ENCODE measurements around the gene MYRF. TPM values are rescaled to one million over a fixed set of nuclear protein-coding genes. Genes with fewer than 3 reads are reported as not detected.

Gene MYRF
- total and polyA plus RNA-seq, 2 of the 13 experiments (the other 11 are each of a cell fraction or from before 2014, with no cell fraction given), result 10.2 to 25.9 TPM

DNA sequence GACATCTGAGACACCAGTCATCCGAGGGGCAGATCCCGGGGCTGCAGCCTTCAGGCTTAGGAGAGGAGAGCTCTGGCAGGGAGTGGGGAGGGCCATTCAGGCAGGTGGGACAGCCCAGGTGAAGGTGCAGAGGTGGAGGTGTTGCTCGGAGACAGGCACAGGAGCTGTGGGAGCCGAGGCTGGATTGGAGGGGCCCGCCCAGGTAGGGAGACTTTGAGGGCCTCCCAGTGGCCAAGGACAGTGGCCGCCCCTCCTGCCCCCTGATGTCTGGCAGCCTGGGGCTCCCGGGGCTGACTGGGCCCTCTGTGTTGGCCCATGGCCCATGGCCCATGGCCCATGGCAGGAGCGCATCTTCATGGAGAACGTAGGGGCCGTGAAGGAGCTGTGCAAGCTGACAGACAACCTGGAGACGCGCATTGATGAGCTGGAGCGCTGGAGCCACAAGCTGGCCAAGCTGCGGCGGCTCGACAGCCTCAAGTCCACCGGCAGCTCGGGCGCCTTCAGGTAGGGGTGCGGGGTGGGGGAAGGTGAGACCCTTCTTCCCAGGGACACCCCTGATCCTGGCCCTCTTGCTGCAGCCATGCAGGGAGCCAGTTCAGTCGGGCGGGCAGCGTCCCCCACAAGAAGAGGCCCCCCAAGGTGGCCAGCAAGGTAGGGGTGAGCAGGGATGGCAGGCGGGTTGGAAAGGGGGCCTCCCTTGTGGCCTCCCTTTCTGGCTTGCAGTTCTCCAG is 26.6 kb downstream of the MYRF start:
- in situ Hi-C loops (cut with HindIII; ENCODE audit: extremely low pct_ligation_motif_present, low pct_unique_long_range_greater_than_20kb) (no loop called here), intact Hi-C loops (cut with micrococcal nuclease; ENCODE audit: unreplicated experiment) (no loop called here)
- no peaks in the 10 kb centered on the region for H3K79me2 ChIP-seq (ENCODE audit: insufficient read depth, low read length)
- no peak overlapping the region for H3K4me3 ChIP-seq (replicated peaks in 1 of 3; ENCODE audit: insufficient read depth in 1 of 3, low read depth in 2 of 3, low read length in 3 of 3)
- CTCF ChIA-PET (ENCODE audit: low intra/inter-chr PET ratio, low total read pairs), result interaction anchor here (3.5 kb wide), 1 partner anchor 32 kb away, joined by 38 read pairs; no protein-coding TSS in a partner anchor
- ATAC-seq (no peak), DNase-seq (ENCODE audit: low spot score) (no peak), FAIRE-seq (no peak)
- H3K9ac ChIP-seq (ENCODE audit: insufficient read depth, low read depth, low read length), result no peak overlapping the region
- H2AFZ ChIP-seq (ENCODE audit: low read length), result no peak overlapping the region
- H3K4me1 ChIP-seq (ENCODE audit: insufficient read depth, low read length), result no peaks in the 10 kb centered on the region
- TF ChIP-seq MED13 (CRISPR knock-in tag; IDR thresholded peaks at IDR 0.05) (no peak), ZNF850 (CRISPR knock-in tag; conservative IDR thresholded peaks at IDR 0.05) (no peak), AGO2 (optimal IDR thresholded peaks at IDR 0.05; ENCODE audit: low read depth, low read length) (peak; percentile 73), ZNF468 (CRISPR knock-in tag; IDR thresholded peaks at IDR 0.05) (no peak), POLR2A (IDR thresholded peaks at IDR 0.05; ENCODE audit: insufficient read depth in 1 of 2, low read depth in 2 of 2, low read length in 2 of 2) (no peak), TARDBP (CRISPR knock-in tag; IDR thresholded peaks at IDR 0.05) (no peak), ZNF121 (CRISPR knock-in tag; IDR thresholded peaks at IDR 0.05) (no peak), ZNF564 (CRISPR knock-in tag; IDR thresholded peaks at IDR 0.05) (no peak), PTBP1 (IDR thresholded peaks at IDR 0.05; ENCODE audit: low read depth, low read length, poor library complexity, severe bottlenecking) (no peak), ZNF205 (CRISPR knock-in tag; IDR thresholded peaks at IDR 0.05) (no peak), ZNF768 (CRISPR knock-in tag; IDR thresholded peaks at IDR 0.05) (no peak), NFRKB (IDR thresholded peaks at IDR 0.05) (no peak), NRL (CRISPR knock-in tag; IDR thresholded peaks at IDR 0.05; ENCODE audit: borderline replicate concordance) (no peak), RBFOX2 (IDR thresholded peaks at IDR 0.05; ENCODE audit: low read depth, low read length) (peak; percentile 29; the same call in 1 of the 2 replicates)
- TF ChIP-seq, protein P1, sequence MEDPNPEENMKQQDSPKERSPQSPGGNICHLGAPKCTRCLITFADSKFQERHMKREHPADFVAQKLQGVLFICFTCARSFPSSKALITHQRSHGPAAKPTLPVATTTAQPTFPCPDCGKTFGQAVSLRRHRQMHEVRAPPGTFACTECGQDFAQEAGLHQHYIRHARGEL (CRISPR knock-in tag; IDR thresholded peaks at IDR 0.05), result no peak
- TF ChIP-seq, protein P2, sequence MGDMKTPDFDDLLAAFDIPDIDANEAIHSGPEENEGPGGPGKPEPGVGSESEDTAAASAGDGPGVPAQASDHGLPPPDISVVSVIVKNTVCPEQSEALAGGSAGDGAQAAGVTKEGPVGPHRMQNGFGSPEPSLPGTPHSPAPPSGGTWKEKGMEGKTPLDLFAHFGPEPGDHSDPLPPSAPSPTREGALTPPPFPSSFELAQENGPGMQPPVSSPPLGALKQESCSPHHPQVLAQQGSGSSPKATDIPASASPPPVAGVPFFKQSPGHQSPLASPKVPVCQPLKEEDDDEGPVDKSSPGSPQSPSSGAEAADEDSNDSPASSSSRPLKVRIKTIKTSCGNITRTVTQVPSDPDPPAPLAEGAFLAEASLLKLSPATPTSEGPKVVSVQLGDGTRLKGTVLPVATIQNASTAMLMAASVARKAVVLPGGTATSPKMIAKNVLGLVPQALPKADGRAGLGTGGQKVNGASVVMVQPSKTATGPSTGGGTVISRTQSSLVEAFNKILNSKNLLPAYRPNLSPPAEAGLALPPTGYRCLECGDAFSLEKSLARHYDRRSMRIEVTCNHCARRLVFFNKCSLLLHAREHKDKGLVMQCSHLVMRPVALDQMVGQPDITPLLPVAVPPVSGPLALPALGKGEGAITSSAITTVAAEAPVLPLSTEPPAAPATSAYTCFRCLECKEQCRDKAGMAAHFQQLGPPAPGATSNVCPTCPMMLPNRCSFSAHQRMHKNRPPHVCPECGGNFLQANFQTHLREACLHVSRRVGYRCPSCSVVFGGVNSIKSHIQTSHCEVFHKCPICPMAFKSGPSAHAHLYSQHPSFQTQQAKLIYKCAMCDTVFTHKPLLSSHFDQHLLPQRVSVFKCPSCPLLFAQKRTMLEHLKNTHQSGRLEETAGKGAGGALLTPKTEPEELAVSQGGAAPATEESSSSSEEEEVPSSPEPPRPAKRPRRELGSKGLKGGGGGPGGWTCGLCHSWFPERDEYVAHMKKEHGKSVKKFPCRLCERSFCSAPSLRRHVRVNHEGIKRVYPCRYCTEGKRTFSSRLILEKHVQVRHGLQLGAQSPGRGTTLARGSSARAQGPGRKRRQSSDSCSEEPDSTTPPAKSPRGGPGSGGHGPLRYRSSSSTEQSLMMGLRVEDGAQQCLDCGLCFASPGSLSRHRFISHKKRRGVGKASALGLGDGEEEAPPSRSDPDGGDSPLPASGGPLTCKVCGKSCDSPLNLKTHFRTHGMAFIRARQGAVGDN (CRISPR knock-in tag; IDR thresholded peaks at IDR 0.05), result no peak
- TF ChIP-seq, protein P3, sequence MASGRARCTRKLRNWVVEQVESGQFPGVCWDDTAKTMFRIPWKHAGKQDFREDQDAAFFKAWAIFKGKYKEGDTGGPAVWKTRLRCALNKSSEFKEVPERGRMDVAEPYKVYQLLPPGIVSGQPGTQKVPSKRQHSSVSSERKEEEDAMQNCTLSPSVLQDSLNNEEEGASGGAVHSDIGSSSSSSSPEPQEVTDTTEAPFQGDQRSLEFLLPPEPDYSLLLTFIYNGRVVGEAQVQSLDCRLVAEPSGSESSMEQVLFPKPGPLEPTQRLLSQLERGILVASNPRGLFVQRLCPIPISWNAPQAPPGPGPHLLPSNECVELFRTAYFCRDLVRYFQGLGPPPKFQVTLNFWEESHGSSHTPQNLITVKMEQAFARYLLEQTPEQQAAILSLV (CRISPR knock-in tag; IDR thresholded peaks at IDR 0.05; ENCODE audit: borderline replicate concordance), result no peak
- POLR2A ChIA-PET, result interaction anchor here (0.6 kb wide), 1 partner anchor 9 kb away, joined by 3 read pairs; no protein-coding TSS in a partner anchor
- peaks cover 34 to 63% of the 10 kb centered on the region in 2 experiments; a peak in 4 of 5 replicates for H3K36me3 ChIP-seq (replicated peaks in 1 of 2; ENCODE audit: control insufficient read depth in 1 of 2, insufficient read depth in 2 of 2, low read length in 2 of 2)
- no peak overlapping the region for H3K4me2 ChIP-seq (ENCODE audit: low read depth, low read length)
- H3K27me3 ChIP-seq (ENCODE audit: control insufficient read depth in 1 of 2, insufficient read depth in 2 of 2, low read length in 2 of 2), result no peaks in the 10 kb centered on the region
- H3K9me3 ChIP-seq (ENCODE audit: low read length), result no peaks in the 10 kb centered on the region
- no peak overlapping the region for H3K27ac ChIP-seq (ENCODE audit: extremely low read length, insufficient read depth, low read length)
- no TSS peak for BruUV-seq (replicated peaks)
- 97% methylated on average over 4 of the region's 24 CpGs for WGBS (ENCODE audit: low lambda C conversion rate)
- H4K20me1 ChIP-seq (ENCODE audit: insufficient read depth, low read length), result no peaks in the 10 kb centered on the region

Data from HepG2 (cell line).